Cardiac fibroblast (primary cell): Measurements from ENCODE around the gene COL23A1.

Experiments used
- DNase-seq, 2 donors: peaks; one replicate each; pipeline versions ENCODE4 v3.0.0 to v3.0.0-alpha.2; 2010; ENCODE audit warnings: low read depth in 2 of 2
- H3K4me3 ChIP-seq, 2 donors: replicated peaks in 1 of 2; 1 replicate in 1 of 2; 2 replicates in 1 of 2; pipeline ENCODE4 v1.5.1; 2011; ENCODE audit warnings: low read depth in 2 of 2, low read length in 2 of 2, mild to moderate bottlenecking in 2 of 2, moderate library complexity in 1 of 2
- CTCF ChIP-seq: IDR thresholded peaks from one replicate; pipeline ENCODE4 v1.5.1; 2011; ENCODE audit warnings: low read depth, mild to moderate bottlenecking, low read length, inconsistent platforms

The COL23A1 gene

GRCh38 chr5:178328826-178329730, 261.1 kb downstream of the COL23A1 start:
- no peak overlapping the region for H3K4me3 ChIP-seq
- no peak for DNase-seq
- TF ChIP-seq CTCF = no peak

- no peak for DNase-seq
- H3K4me3 ChIP-seq = no peak overlapping the region
- no peak for TF ChIP-seq CTCF
Observed at GRCh38 chr5:178327931-178328711, 262.1 kb downstream of the COL23A1 start.

GRCh38 chr5:178327446-178327845, 262.7 kb downstream of the COL23A1 start:
- no peak for DNase-seq
- no peak for TF ChIP-seq CTCF
- no peak overlapping the region for H3K4me3 ChIP-seq

- no peak overlapping the region for H3K4me3 ChIP-seq
- DNase-seq = no peak
- TF ChIP-seq CTCF = no peak
Observed at GRCh38 chr5:178326374-178326715, 263.8 kb downstream of the COL23A1 start.

GRCh38 chr5:178325679-178326373, 264.4 kb downstream of the COL23A1 start:
- peak in 1 of 2 donors; percentile 5 for DNase-seq
- H3K4me3 ChIP-seq = no peak overlapping the region
- TF ChIP-seq CTCF = no peak

GRCh38 chr5:178325311-178325678, 264.9 kb downstream of the COL23A1 start:
- no peak for TF ChIP-seq CTCF

More at GRCh38 chr5:178325311-178325678, 264.9 kb downstream of the COL23A1 start:
- no peak overlapping the region for H3K4me3 ChIP-seq
- DNase-seq = no peak
